SU-DHL-6 (cell line): ENCODE measurements around the gene RAD23A.

Experiments used
- H2AFZ ChIP-seq: fragments of 200-600 bp; sonication (generic); 2 replicates; pipeline ENCODE4 v1.6.1; 2014; ENCODE audit warnings: low read depth, mild to moderate bottlenecking, moderate library complexity, mixed read lengths, antibody characterized with exemption, low read length; ENCODE audit not compliant: severe bottlenecking
- H3F3A ChIP-seq: fragments of 200-600 bp; shearing (Covaris generic); 2 replicates; pipeline ENCODE4 v1.6.0; 2016; ENCODE audit warnings: antibody characterized with exemption, mild to moderate bottlenecking; ENCODE audit not compliant: insufficient read depth
- H3K27ac ChIP-seq: fragments of 200-600 bp; sonication (generic); 2 replicates; pipeline ENCODE4 v1.5.1; 2016; ENCODE audit warnings: low read depth, mild to moderate bottlenecking, low read length, moderate library complexity, mixed read lengths
- H3K27me3 ChIP-seq: fragments of 200-600 bp; sonication (generic), shearing (Covaris generic); 2 replicates; pipeline ENCODE4 v1.6.0; 2014; ENCODE audit warnings: mild to moderate bottlenecking, low read length
- H3K36me3 ChIP-seq: fragments of 200-600 bp; sonication (generic); 2 replicates; pipeline ENCODE4 v1.6.1; 2014; ENCODE audit warnings: mild to moderate bottlenecking, low read length, mixed read lengths
- H3K4me2 ChIP-seq: fragments of 300-600, 200-600 bp; shearing (Covaris generic), sonication (generic); 2 replicates; pipeline ENCODE4 v1.6.0; 2014; ENCODE audit warnings: low read length, low read depth, mild to moderate bottlenecking; ENCODE audit not compliant: poor library complexity, severe bottlenecking
- H3K4me3 ChIP-seq: fragments of 200-600 bp; sonication (generic); 2 replicates; pipeline ENCODE4 v1.5.1; 2014; ENCODE audit warnings: antibody characterized with exemption, low read length, mild to moderate bottlenecking, mixed read lengths; ENCODE audit not compliant: insufficient read depth, poor library complexity, severe bottlenecking
- H3K79me2 ChIP-seq: fragments of 200-600 bp; sonication (generic); 2 replicates; pipeline ENCODE4 v1.6.1; 2014; ENCODE audit warnings: mild to moderate bottlenecking, low read length, moderate library complexity; ENCODE audit not compliant: insufficient read depth
- H3K9ac ChIP-seq: fragments of 200-600 bp; sonication (generic); 2 replicates; pipeline ENCODE4 v1.7.0; 2014; ENCODE audit warnings: mild to moderate bottlenecking, low read length
- H3K9me2 ChIP-seq: fragments of 200-600 bp; sonication (generic); replicated peaks from 2 replicates; pipeline ENCODE4 v1.6.1; 2014; ENCODE audit warnings: low read length; ENCODE audit not compliant: insufficient read depth
- H3K9me3 ChIP-seq: fragments of 200-600 bp; sonication (generic); 2 replicates; pipeline ENCODE4 v1.6.1; 2014; ENCODE audit warnings: low read length, mixed read lengths; ENCODE audit not compliant: insufficient read depth
- H4K20me1 ChIP-seq: fragments of 200-600 bp; sonication (generic); 2 replicates; pipeline ENCODE4 v1.6.1; 2014; ENCODE audit warnings: low read depth, mild to moderate bottlenecking, antibody characterized with exemption, low read length, moderate library complexity, mixed read lengths
- EZH2phosphoT487 ChIP-seq: fragments of 200-600 bp; sonication (generic), shearing (Covaris generic); conservative IDR thresholded peaks from 2 replicates; pipeline ENCODE4 v1.6.1; 2018; ENCODE audit warnings: mild to moderate bottlenecking, antibody characterized with exemption, low read length, moderate library complexity, mixed read lengths
- TF ChIP-seq, protein P1 (sequence below): fragments of 200-600 bp; sonication (generic); IDR thresholded peaks from one replicate; pipeline ENCODE4 v1.5.1; 2017; ENCODE audit warnings: antibody characterized with exemption, mild to moderate bottlenecking, low read length, moderate library complexity; ENCODE audit not compliant: insufficient read depth, poor library complexity, severe bottlenecking

RAD23A gene

GRCh38 chr19:12924621-12925310, 20.9 kb upstream of the RAD23A start:
- no peaks in the 10 kb centered on the region for H3K9me2 ChIP-seq
- H3K27ac ChIP-seq: no peak overlapping the region
- H3K4me2 ChIP-seq: no peak overlapping the region
- H3K36me3 ChIP-seq: 0 out of 2 replicates have a peak, but pooled peaks cover 8% of the 10 kb centered on the region
- no peak overlapping the region for H2AFZ ChIP-seq
- no peaks in the 10 kb centered on the region for H3K9me3 ChIP-seq
- no peak overlapping the region for H3K9ac ChIP-seq
- H3K79me2 ChIP-seq: no peaks in the 10 kb centered on the region
- H4K20me1 ChIP-seq: no peaks in the 10 kb centered on the region
- H3K4me3 ChIP-seq: no peak overlapping the region
- no peaks in the 10 kb centered on the region for H3K27me3 ChIP-seq
- peaks cover 15% of the 10 kb centered on the region for H3F3A ChIP-seq
- TF ChIP-seq EZH2phosphoT487: no peak
- TF ChIP-seq, protein P1, sequence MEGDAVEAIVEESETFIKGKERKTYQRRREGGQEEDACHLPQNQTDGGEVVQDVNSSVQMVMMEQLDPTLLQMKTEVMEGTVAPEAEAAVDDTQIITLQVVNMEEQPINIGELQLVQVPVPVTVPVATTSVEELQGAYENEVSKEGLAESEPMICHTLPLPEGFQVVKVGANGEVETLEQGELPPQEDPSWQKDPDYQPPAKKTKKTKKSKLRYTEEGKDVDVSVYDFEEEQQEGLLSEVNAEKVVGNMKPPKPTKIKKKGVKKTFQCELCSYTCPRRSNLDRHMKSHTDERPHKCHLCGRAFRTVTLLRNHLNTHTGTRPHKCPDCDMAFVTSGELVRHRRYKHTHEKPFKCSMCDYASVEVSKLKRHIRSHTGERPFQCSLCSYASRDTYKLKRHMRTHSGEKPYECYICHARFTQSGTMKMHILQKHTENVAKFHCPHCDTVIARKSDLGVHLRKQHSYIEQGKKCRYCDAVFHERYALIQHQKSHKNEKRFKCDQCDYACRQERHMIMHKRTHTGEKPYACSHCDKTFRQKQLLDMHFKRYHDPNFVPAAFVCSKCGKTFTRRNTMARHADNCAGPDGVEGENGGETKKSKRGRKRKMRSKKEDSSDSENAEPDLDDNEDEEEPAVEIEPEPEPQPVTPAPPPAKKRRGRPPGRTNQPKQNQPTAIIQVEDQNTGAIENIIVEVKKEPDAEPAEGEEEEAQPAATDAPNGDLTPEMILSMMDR: no peak

- Histone ChIP-seq H3K27ac (no peak overlapping the region), H3K79me2 (peaks cover 31% of the 10 kb centered on the region), H3K36me3 (peaks cover 8% of the 10 kb centered on the region; the same call in 1 of the 2 replicates)
These were observed 15.5 kb upstream of the RAD23A start for GRCh38 chr19:12930002-12930645.

GRCh38 chr19:12932392-12933286, 13.0 kb upstream of the RAD23A start:
- peaks cover 31% of the 10 kb centered on the region for H3K79me2 ChIP-seq
- H3K9me2 ChIP-seq: no peaks in the 10 kb centered on the region
- no peaks in the 10 kb centered on the region for H3K9me3 ChIP-seq
- peaks cover 3% of the 10 kb centered on the region; the same call in 1 of the 2 replicates for H4K20me1 ChIP-seq
- peaks cover 4% of the 10 kb centered on the region; the same call in 1 of the 2 replicates for H3K36me3 ChIP-seq
- H3K4me2 ChIP-seq: peak overlapping the region; percentile 78
- H3K27me3 ChIP-seq: no peaks in the 10 kb centered on the region
- peak overlapping the region; percentile 71 for H3K4me3 ChIP-seq
- H3K9ac ChIP-seq: peak overlapping the region; percentile 98
- peak overlapping the region; percentile 44 for H3K27ac ChIP-seq
- TF ChIP-seq, protein P1: no peak
- TF ChIP-seq EZH2phosphoT487: no peak
- peaks cover 17% of the 10 kb centered on the region for H3F3A ChIP-seq
- H2AFZ ChIP-seq: no peak overlapping the region

More at GRCh38 chr19:12930002-12930645, 15.5 kb upstream of the RAD23A start:
- Histone ChIP-seq H3K27me3 (no peaks in the 10 kb centered on the region), H3F3A (no peaks in the 10 kb centered on the region), H3K9ac (no peak overlapping the region), H4K20me1 (peaks cover 3% of the 10 kb centered on the region; the same call in 1 of the 2 replicates), H3K4me3 (no peak overlapping the region), H2AFZ (no peak overlapping the region), H3K9me3 (no peaks in the 10 kb centered on the region), H3K9me2 (no peaks in the 10 kb centered on the region), H3K4me2 (no peak overlapping the region)
- no peak for TF ChIP-seq EZH2phosphoT487
- TF ChIP-seq, protein P1: no peak
